NCI-H510A treated with DMSO at 0.1 percent for 48 hours (cell line): ENCODE measurements around the gene EPHA2.
"Not testable (repeated sequence)": the region's sequence is repeated elsewhere in the genome, so short reads cannot be mapped to it uniquely, and the experiment has no call there.

Experiments
- DNase-seq: peaks from one replicate; lab custom pipeline; 2025; lab: John Stamatoyannopoulos, UW

EPHA2 gene

DNA sequence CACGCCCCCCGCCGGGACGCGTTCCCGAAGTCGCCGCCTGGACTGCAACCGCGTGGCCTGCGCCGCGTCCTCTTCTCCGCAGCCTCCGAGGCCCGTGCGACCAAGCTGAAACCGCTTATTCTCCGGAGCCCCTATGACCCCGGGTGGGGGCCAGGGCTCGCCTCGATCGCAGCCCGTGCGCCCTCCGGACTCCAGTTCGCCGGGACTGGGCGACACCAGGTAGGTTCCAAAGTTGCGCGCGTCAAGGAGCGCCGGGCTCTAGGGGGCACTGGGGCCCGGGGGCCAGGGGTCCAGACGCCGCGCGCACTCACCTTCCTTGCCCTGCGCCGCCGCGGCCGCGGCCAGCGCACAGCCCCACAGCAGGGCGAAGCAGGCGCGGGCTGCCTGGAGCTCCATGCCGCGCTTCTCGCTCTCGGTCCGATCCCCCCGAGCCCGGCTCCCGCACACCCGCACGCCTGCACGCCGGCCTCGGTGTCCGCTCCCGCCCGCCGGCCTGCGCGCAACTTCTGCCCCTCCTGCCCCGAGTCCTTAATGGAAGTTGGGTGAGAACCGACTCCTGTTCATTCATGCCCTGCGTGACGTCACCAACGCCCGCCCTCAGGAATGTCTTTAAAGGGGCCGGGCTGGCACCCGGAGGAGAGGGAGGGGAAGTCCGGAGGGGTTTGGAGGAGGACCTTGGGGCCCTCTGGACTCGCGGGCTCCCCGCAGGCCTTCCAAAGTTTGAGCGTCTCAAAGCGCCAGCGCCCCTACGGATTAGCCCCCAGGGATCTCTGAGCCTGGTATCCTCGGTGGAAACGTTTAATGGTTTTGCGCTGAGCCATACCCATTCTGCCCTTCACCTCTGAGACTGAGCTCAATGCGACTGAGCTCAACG, at the start of gene EPHA2:
EPHA2 (minus strand) TSS at position 533 of the 874 bp plus-strand sequence; CDS start at position 396, 137 bp downstream.
- peak; percentile 60 for DNase-seq

DNA sequence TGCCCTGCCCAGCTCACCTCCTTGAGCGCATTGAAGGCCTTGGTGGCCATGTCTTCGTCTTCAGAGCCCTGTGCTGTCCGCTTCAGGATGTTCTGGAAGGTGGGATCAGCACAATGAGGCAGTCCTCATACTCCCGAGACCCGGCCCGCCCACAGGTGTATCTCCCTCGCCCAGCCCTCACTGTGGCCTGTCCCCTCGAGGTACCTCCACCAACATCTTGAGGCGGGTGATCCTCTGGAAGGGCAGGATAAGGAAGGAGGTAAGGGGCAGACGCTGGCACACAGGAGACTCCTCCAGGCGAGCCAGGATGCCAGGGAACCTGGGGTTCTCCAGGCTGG, 49.4 kb upstream of the EPHA2 start:
- no peak for DNase-seq

DNA sequence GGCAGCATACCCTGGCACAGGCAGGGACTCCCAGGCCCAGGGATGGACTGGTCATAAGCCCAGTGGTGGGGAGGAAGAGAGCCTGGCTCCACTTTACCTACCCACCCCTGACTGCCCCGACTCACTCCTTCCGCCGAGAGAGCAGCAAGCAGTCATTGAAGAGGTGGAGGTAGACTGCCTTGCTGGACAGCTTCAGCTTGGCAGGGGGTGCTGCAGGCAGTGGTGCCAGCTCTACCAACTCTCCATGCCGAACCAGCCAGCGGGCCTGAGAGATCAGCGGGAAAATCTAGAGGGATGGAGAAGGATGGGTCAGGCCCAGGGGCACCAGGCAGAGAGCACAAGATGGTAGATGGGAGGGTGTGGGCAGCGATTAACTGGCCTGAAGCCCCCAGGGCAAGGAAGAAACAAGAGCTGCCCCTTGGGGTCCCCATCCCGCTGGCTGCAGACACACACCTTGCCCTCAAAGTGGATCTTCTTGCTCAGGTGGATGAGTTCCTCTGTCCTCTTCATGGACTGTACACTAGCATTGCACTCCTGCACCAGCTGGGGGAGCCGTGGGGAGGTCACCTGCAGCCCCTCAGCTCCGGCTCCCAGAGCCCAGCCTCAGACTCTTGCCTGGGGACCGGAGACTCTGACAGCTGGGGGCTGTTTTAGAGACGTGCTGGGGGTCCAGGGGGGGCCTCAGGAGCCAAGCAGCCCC, 48.9 kb upstream of the EPHA2 start:
- no peak for DNase-seq

DNA sequence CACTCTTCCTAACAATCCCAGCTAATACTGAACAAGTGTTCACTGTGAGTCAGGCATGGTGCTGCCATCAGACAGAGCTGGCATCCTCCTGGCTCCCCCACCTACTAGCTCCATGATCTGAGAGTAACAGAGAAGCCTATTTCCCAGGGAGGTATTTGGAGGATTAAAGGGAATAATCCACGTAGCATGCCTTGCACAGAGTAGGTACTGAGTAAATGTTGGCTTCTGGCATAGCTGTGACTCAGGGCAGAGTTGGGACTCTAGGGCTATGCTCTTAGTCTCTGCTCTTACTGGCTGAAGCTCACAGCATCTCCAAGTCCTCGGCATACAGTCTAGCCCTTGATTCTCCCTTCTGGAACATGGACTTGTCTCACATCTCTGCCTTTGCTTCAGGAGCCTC, 48.3 kb upstream of the EPHA2 start:
- DNase-seq = no peak

DNA sequence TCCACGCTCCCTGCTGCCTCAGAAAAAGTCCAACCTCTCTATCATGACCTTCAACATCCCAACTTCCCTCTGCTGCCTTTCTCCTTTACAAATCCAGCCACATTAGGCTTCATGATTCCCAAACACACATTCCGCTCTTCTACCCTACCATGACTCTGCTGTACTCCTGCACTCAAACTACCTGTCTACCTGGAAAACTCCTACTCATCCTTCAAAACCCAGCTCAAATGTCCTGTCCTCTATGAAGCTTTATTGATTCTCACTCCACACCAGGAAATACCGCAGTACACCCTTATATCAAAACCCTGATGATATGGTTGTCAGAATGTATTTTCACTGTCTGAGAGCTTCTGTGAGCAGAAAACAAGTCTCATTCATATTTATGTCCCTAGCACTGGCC, 47.7 kb upstream of the EPHA2 start:
- DNase-seq = no peak

DNA sequence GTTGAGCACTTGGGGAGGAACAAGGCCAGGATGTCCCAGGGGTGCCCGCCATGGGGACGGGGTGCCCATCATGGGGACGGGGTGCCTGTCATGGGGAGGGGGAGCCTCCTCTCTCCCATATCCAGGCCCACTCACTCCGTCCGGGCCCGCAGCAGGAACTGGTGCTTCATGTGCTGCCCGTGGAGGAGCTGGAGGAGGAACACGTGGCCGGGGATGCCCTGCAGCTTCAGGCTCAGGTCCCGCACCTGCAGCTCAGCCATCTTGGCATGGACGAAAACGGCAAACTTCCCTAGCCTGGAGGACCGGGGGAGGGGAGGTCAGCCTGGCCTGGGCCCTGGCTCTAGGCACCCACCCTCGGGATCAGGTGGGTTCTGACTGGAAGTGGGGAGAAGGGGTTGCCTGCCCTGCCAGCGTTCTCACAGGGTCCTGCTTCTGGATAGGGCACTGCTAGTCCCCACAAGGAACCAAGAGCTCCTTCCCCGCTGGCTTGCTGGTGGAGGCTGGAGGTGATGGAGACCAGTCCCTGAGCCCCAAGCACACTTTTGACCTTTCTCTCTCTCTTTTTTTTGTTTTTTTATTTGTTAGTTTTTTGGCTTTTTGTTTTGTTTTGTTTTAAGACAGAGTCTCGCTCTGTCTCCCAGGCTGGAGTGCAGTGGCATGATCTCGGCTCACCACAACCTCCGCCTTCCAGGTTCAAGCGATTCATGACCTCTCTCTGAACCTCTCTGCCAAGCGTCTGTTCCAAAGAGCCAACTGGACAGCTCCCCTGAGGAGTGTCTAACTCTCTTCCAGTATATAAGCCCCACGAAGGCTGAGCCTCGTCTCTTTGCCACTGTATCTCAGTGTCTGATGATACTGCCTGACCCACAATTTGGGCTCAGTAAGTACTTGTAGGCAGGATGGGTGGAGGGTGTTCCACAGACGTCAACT, 46.7 kb upstream of the EPHA2 start:
- DNase-seq = no peak

DNA sequence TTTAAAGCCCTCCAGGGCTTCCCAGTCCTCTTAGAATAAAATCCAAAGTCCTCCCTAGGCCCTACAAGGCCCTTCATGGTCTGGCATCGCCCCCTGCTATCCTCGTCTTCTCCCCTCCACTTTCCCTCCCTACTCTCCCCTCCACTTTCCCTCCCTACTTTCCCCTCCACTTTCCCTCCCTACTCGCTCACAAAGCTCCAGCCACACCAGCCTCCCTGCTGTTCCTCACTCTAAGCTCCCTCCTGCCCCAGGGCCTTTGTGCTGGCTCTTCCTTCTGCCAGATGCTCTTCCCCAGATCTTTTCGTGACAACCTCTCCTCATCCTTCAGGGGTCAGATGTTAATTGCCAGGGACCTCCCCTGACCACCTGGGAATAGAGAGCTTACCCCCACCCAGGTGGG, 43.8 kb upstream of the EPHA2 start:
- no peak for DNase-seq

DNA sequence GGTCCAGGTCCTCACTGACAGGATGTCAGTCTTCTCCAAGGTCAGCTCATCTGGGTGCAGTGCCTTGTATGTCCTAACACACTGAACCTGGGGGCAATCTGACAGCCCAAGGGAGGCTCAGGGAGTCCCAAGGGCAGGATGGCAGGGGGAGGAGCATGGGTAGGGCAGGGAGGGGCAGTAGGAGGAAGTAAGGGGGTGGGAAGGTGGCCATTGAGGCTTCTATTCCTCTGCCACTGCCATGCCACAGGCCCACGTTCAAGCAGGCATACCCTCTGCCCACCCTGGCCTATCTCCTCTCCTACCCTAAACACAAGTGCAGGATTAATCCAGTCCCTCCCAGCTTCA, 43.3 kb upstream of the EPHA2 start:
- no peak for DNase-seq

DNA sequence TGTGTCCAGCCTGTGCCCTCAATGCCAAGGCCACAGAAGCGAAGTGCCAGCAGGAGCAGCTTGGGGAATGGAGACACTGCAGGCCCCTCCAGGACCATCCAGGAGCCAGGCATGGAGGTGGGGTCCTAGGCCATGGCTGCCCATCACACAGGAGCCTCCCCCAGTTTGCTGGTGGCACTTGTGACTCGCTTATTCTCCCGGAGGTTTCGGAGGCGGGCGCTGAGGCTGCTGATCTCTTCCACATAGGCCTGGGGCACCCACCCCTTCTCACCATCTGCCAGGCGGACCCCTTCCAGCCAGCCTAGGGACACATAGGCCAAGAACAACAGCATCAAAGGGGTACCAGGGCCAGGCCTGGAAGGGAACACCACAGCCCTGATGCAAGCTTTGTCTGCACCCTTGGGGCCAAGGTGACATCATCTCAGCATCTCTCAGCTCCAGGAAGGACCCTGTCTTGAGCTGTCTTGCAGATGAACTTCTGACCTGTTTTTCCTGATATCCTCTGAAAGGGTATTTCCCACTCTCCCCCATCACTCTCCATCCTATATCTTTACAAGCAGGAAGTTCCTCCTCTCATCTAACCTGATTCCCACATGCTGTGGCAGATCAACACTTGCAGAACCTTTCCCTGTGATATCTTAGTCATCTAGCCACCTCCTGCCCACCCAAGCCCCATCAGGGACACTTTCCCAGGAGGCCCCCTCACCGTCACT, 42.7 kb upstream of the EPHA2 start:
- DNase-seq = no peak

DNA sequence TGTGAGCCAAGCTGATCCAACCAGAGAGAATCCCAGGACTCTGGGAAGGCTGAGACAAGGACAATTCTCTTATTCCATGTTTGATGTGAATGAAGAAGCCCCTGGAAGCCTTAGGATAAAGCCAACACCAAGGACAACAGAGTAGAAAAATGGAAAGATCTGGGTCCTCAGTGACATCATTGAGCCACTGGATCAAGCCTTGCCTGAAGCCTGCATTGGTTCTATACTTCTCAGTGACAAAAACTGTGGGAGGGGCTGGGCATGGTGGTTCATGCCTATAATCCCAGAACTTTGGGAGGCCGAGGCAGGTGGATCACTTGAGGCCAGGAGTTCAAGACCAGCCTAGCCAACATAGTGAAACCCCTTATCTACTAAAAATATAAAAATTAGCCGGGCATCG, 41.0 kb upstream of the EPHA2 start:
- DNase-seq = no peak

DNA sequence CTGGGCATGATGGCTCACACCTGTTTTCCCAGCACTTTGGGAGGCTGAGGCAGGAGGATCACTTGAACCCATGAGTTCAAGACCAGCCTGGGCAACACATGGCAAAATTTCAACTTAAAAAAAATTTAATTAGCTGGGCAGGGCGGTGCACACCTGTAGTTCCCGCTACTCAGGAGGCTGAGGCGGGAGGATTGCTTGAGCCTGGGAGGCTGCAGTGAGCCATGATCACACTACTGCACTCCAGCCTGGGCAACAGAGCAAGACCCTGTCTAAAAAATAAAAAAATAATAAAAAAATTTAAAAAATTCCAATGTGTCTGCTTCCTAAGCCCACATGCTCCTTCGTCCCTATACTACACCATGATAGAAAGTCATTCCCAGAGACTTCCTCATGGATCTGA, 40.3 kb upstream of the EPHA2 start:
- DNase-seq = not testable (repeated sequence)

DNA sequence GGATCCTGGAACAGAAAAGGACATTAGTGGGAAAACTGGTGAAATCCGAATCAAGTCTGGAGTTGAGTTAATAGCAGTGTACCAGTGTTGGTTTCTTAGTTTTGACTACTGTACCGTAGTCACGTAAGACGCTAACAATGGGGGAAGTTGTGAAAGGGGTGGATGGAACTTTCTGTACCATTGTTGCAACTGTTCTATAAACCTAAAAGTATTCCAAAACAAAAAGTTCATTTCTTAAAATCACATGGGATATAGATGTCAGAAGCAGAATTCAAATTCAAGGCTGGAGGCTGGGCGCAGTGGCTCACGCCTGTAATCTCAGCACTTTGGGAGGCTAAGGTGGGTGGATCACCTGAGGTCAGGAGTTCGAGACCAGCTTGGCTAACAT, 39.6 kb upstream of the EPHA2 start:
- DNase-seq = no peak

DNA sequence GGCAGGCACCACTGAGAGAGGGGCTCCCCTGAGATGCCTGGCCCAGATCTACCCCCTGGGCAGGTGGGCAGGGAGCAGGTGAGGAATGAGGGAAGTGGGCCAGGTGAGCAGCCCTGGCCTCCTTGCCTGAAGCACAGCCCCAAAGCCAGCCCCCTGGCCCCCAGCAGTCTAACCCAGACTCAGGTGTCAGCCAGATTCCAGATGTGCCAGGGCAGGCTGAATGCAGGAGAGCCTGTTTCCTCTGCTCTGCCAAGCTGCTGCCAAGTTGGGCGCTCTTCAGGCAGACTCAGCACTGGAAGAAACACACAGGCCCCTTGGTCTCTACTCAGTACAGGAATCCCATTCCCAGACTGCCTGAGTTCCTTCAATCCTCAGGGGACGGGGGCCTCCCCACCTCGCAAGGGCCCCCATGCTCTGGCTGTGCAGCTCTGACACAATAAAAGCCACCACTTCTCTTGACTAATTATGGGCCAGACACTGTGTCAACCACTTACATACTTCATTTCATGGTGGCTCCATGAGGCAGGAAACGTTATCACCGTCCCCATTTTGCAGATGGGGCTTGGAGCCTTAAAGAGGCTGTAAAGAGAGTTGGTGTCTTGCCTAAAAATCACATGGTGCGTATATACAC, 36.2 kb upstream of the EPHA2 start:
- no peak for DNase-seq

DNA sequence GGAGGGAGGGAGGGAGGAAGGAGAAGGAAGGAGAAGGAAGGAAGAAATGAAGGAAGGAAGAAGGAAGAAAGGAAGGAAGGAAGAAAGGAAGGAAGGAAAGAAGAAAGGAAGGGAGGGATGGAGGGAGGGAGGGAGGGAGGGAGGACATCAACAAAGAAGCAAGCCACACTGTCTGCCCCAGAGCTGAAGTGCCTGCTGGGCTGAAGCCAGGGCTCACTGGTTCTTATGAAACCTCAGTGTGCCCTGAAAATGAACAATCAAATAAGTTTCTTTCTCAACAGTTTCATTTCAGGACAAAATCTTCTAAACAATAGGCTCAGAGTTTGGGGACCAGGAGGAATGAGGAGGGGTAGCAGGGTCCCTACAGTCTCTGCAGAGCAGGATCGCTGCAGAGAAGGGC, 35.4 kb upstream of the EPHA2 start:
- no peak for DNase-seq

DNA sequence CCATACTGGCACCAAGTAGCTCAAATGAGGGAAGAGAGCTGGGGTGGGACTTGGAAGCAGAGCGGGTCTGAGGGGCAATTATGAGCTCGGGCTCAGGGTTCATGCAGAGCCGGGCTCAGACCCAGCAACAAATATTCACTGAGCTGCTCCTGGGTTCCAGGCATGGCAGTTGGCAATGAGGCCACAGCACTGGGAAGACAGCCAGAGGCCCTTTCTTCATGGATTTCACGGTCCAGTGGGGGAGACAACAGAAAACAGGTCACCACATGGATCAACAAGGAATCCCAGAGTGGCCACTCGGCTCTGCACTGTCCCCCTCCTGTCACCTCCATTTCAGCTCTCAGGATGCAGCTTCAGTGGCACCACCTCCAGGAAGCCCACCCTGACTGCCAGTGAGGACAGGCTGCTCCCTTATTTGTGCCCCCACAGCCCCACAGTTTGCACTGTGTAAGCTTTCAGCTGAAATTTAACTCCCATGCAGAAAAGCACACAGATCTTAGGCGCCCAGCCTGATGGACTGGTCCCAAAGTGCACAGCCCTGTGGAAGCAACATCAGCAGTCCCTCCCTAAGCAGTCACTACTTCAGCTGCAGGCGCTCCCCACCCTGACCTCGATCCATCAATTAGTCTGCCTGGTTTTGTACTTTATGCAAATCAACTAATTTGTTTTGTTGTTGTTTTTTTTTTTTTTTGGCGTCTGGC, 34.2 kb upstream of the EPHA2 start:
- DNase-seq = no peak

DNA sequence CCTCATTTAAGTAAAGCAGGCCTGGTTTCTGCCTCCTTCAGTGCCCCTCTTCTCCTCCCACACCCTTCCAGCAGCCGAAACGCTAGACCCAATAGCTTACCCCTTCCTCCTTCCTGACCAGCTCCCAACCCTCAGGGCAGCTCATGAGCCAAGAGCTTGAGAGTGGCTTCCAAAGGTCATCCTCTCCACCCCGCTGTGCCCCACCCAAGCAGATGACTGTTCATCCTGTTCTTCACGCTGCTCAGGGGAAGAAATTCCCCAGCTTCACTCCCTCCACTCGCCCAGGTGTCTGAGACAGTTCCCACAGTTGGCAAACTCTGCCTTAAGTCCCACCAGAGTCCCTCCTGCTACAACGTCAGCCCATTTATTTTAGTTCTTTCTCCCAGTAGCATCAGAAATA, 33.1 kb upstream of the EPHA2 start:
- no peak for DNase-seq

DNA sequence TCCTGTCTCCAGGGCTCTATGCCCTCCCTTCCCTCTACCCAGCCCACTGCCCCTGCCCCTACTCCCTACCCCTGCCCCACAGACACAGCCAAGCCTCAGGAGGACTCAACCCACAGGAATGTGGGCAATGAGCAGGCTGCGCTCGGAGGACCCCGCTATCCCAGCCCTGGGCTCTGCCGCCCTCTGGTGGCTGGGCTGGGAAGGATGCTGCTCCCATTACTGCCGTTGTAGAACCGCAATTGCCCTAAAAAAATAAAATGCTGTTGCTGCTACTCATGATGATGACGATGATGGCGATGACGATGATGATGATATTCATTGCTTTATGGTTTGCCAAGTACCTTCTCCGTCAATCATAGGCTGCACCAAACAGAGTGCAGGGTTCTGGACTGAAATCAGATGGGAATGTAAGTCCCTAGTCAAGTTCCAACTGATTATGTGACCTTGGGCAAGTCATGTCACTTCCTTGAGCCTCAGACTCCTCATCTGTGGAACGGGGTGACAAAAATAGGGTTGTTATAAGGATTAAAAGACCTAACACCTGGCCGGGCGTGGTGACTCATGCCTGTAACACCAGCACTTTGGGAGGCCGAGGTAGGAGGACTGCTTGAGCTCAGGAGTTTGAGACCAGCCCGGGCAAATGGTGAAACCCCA, 32.0 kb upstream of the EPHA2 start:
- DNase-seq = peak; percentile 92

DNA sequence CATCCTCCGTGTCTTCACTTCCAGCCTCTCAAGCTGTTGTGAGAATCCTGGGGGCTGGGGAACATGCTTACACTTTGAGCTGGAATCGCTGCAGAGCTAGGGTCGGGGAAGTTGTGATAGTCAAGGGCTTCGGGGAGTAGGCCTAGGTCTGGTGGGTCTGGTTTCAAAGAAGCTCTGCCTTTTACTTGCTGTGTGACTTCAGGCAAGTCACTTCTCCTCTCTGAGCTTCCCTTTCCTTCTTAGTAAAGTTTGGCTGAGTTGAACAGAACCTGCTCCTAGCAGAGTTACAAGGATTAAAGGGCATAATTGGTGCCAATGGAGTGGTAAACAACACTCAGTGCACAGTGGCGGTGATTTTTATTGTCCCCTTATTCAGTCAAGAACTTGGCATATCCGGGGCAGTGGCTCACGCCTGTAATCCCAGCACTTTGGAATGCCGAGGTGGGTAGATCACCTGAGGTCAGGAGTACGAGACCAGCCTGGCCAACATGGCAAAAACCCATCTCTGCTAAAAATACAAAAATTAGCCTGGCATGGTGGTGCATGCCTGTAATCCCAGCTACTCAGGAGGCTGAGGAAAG, 30.9 kb upstream of the EPHA2 start:
- no peak for DNase-seq

DNA sequence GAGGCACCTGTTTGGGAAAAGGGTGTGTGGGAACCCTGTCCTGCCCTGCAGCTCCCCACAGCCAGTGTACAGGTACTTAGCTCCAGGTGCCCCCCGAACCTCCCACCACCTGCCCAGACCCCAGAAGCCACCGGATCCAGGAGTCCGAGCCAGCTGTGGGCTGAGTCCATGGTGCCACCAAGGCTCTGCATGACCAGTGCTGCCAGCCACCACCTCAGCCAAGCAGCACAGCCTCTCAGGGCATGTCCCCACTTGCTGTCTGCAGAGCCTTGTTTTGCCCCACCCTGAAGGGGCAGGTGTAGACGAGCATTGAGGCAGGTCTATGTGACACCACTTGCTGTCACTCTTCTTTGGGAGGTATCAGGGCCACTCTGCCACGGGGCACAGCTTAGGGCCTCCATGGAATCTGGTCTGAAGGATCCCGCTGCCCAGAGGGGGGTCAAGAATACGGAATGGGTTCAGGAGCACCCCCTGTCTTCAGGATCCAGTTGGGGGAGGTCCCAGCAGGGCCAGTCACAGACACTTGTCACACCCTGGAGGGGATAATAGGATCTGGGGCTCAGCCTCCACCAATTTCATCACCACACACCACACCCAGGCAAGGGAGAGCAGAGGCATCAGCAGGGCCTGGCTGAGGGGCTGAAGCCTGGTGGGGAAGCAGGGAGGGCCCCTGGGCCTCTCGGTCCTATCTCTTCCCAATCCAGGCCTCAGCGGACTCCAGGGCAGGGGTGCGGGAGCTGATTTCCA, 28.9 kb upstream of the EPHA2 start:
- peak; percentile 68 for DNase-seq
